Neural cell (in vitro differentiated cells): ENCODE measurements around the gene NECTIN1. TPM values are rescaled to one million over a fixed set of nuclear protein-coding genes. Genes with fewer than 3 reads are reported as not detected.

Experiments
- H2AFZ ChIP-seq: fragments of 200-600, 300-800 bp; sonication (generic), shearing (Covaris generic); 2 replicates; pipeline ENCODE4 v1.6.0; 2014; ENCODE audit warnings: low read depth, mild to moderate bottlenecking, antibody characterized with exemption, low read length, moderate library complexity
- H3F3A ChIP-seq: fragments of 200-600 bp; shearing (Covaris generic); 2 replicates; pipeline ENCODE4 v1.6.1; 2016; ENCODE audit warnings: mild to moderate bottlenecking, moderate library complexity, mixed read lengths, antibody characterized with exemption, low read length; ENCODE audit not compliant: insufficient read depth, poor library complexity, severe bottlenecking
- H3K27ac ChIP-seq: fragments of 200-600, 300-800 bp; sonication (generic), shearing (Covaris generic); 2 replicates; pipeline ENCODE4 v1.5.1; 2014; ENCODE audit warnings: mild to moderate bottlenecking, low read length, moderate library complexity
- H3K27me3 ChIP-seq: fragments of 300-800, 200-600 bp; sonication (generic), shearing (Covaris generic); 2 replicates; pipeline ENCODE4 v1.6.0; 2014; ENCODE audit warnings: mild to moderate bottlenecking, low read depth, low read length, moderate library complexity; ENCODE audit not compliant: insufficient read depth
- H3K36me3 ChIP-seq: fragments of 300-800, 200-600 bp; sonication (generic), shearing (Covaris generic); 2 replicates; pipeline ENCODE4 v1.5.1; 2014; ENCODE audit warnings: mild to moderate bottlenecking, antibody characterized with exemption, low read length, moderate library complexity; ENCODE audit not compliant: insufficient read depth
- H3K4me2 ChIP-seq: fragments of 300-800, 200-600 bp; sonication (generic), shearing (Covaris generic); 2 replicates; pipeline ENCODE4 v1.6.0; 2014; ENCODE audit warnings: mild to moderate bottlenecking, low read length
- H3K4me3 ChIP-seq: fragments of 300-800, 200-600 bp; sonication (generic), shearing (Covaris generic); 2 replicates; pipeline ENCODE4 v1.5.1; 2014; ENCODE audit warnings: mild to moderate bottlenecking, low read length, moderate library complexity
- H3K79me2 ChIP-seq: fragments of 200-600 bp; shearing (Covaris generic); replicated peaks from 2 replicates; pipeline ENCODE4 v1.6.0; 2014; ENCODE audit warnings: mild to moderate bottlenecking, low read length, moderate library complexity; ENCODE audit not compliant: insufficient read depth
- H3K9ac ChIP-seq: fragments of 300-800, 200-600 bp; sonication (generic), shearing (Covaris generic); 2 replicates; pipeline ENCODE4 v1.6.1; 2016; ENCODE audit warnings: mild to moderate bottlenecking, low read length, mixed read lengths
- H3K9me2 ChIP-seq: fragments of 200-600 bp; shearing (Covaris generic); 2 replicates; pipeline ENCODE4 v1.6.1; 2016; ENCODE audit warnings: mild to moderate bottlenecking, low read length, mixed read lengths; ENCODE audit not compliant: insufficient read depth
- H3K9me3 ChIP-seq: fragments of 200-600, 300-800 bp; sonication (generic), shearing (Covaris generic); 2 replicates; pipeline ENCODE4 v1.6.1; 2016; ENCODE audit warnings: mild to moderate bottlenecking, mixed run types, low read length, moderate library complexity, mixed read lengths
- H4K20me1 ChIP-seq: fragments of 200-600 bp; shearing (Covaris generic); 2 replicates; pipeline ENCODE4 v1.6.1; 2016; ENCODE audit warnings: mild to moderate bottlenecking, mixed run types; ENCODE audit not compliant: insufficient read depth
- EP300 ChIP-seq: fragments of 450-650 bp; conservative IDR thresholded peaks from 2 replicates; pipeline ENCODE4 v1.6.1; 2014; ENCODE audit warnings: antibody characterized with exemption, mild to moderate bottlenecking, moderate library complexity; ENCODE audit not compliant: poor library complexity, severe bottlenecking
- EZH2 ChIP-seq: fragments of 200-600, 300-800 bp; shearing (Covaris generic), sonication (generic); IDR thresholded peaks from 2 replicates; pipeline ENCODE4 v1.6.1; 2014; ENCODE audit warnings: antibody characterized with exemption, low read length, borderline replicate concordance, mild to moderate bottlenecking; ENCODE audit not compliant: insufficient read depth, poor library complexity, severe bottlenecking
- MXI1 ChIP-seq: fragments of 450-650 bp; conservative IDR thresholded peaks from 2 replicates; pipeline ENCODE4 v1.6.1; 2014; ENCODE audit warnings: antibody characterized with exemption, mild to moderate bottlenecking; ENCODE audit not compliant: poor library complexity, severe bottlenecking
- POLR2AphosphoS5 ChIP-seq: IDR thresholded peaks from 2 replicates; pipeline ENCODE4 v1.6.1; 2012
- RAD21 ChIP-seq: fragments of 450-650 bp; conservative IDR thresholded peaks from 2 replicates; pipeline ENCODE4 v1.6.1; 2014; ENCODE audit warnings: antibody characterized with exemption, mild to moderate bottlenecking, moderate library complexity
- SMC3 ChIP-seq: fragments of 450-650 bp; conservative IDR thresholded peaks from 2 replicates; pipeline ENCODE4 v1.6.1; 2014; ENCODE audit warnings: antibody characterized with exemption, mild to moderate bottlenecking, moderate library complexity; ENCODE audit not compliant: poor library complexity
- TAF1 ChIP-seq: IDR thresholded peaks from 2 replicates; pipeline ENCODE4 v1.6.1; 2012; ENCODE audit warnings: low read depth
- polyA plus RNA-seq: library from polyadenylated mRNA; depleted of rRNA; stranded (reverse); fragments of >200 nt; gene quantifications from 2 replicates; pipeline ENCODE4 v1.2.3, GENCODE V29; 2014
- TF ChIP-seq, protein P1 (sequence below): fragments of 450-650 bp; IDR thresholded peaks from 2 replicates; pipeline ENCODE4 v1.5.1; 2014; ENCODE audit warnings: antibody characterized with exemption, mild to moderate bottlenecking, moderate library complexity; ENCODE audit not compliant: poor library complexity, severe bottlenecking
- TF ChIP-seq, protein P2 (sequence below): IDR thresholded peaks from 2 replicates; pipeline ENCODE4 v1.6.1; 2012; ENCODE audit warnings: borderline replicate concordance

NECTIN1 gene
- polyA plus RNA-seq, 1 donor from 2014 or later: 5.6 TPM

- Histone ChIP-seq H3K27me3 (no peaks in the 10 kb centered on the region), H4K20me1 (no peaks in the 10 kb centered on the region), H3K9me3 (no peaks in the 10 kb centered on the region), H3K4me2 (no peak overlapping the region), H3K9ac (no peak overlapping the region), H3K9me2 (no peaks in the 10 kb centered on the region), H3K79me2 (peaks cover 5% of the 10 kb centered on the region), H3K36me3 (no peaks in the 10 kb centered on the region), H3K27ac (no peak overlapping the region), H3K4me3 (no peak overlapping the region), H2AFZ (no peak overlapping the region), H3F3A (no peaks in the 10 kb centered on the region)
- TF ChIP-seq EP300 (no peak), TAF1 (no peak), SMC3 (no peak)
- TF ChIP-seq, protein P1, sequence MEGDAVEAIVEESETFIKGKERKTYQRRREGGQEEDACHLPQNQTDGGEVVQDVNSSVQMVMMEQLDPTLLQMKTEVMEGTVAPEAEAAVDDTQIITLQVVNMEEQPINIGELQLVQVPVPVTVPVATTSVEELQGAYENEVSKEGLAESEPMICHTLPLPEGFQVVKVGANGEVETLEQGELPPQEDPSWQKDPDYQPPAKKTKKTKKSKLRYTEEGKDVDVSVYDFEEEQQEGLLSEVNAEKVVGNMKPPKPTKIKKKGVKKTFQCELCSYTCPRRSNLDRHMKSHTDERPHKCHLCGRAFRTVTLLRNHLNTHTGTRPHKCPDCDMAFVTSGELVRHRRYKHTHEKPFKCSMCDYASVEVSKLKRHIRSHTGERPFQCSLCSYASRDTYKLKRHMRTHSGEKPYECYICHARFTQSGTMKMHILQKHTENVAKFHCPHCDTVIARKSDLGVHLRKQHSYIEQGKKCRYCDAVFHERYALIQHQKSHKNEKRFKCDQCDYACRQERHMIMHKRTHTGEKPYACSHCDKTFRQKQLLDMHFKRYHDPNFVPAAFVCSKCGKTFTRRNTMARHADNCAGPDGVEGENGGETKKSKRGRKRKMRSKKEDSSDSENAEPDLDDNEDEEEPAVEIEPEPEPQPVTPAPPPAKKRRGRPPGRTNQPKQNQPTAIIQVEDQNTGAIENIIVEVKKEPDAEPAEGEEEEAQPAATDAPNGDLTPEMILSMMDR: no peak
These were observed 34.7 kb downstream of the NECTIN1 start for GRCh38 chr11:119694334-119694733.

GRCh38 chr11:119693253-119693815 is 35.7 kb downstream of the NECTIN1 start:
- no peak for TF ChIP-seq SMC3
- TF ChIP-seq MXI1: no peak
- no peak for TF ChIP-seq RAD21
- TF ChIP-seq EP300: no peak
- TF ChIP-seq, protein P1: no peak
- TF ChIP-seq POLR2AphosphoS5: no peak
- TF ChIP-seq, protein P2, sequence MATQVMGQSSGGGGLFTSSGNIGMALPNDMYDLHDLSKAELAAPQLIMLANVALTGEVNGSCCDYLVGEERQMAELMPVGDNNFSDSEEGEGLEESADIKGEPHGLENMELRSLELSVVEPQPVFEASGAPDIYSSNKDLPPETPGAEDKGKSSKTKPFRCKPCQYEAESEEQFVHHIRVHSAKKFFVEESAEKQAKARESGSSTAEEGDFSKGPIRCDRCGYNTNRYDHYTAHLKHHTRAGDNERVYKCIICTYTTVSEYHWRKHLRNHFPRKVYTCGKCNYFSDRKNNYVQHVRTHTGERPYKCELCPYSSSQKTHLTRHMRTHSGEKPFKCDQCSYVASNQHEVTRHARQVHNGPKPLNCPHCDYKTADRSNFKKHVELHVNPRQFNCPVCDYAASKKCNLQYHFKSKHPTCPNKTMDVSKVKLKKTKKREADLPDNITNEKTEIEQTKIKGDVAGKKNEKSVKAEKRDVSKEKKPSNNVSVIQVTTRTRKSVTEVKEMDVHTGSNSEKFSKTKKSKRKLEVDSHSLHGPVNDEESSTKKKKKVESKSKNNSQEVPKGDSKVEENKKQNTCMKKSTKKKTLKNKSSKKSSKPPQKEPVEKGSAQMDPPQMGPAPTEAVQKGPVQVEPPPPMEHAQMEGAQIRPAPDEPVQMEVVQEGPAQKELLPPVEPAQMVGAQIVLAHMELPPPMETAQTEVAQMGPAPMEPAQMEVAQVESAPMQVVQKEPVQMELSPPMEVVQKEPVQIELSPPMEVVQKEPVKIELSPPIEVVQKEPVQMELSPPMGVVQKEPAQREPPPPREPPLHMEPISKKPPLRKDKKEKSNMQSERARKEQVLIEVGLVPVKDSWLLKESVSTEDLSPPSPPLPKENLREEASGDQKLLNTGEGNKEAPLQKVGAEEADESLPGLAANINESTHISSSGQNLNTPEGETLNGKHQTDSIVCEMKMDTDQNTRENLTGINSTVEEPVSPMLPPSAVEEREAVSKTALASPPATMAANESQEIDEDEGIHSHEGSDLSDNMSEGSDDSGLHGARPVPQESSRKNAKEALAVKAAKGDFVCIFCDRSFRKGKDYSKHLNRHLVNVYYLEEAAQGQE: no peak
- no peak for TF ChIP-seq TAF1
- TF ChIP-seq EZH2: no peak
- Histone ChIP-seq H3K27ac (no peak overlapping the region), H3K27me3 (no peaks in the 10 kb centered on the region), H3K79me2 (peaks cover 5% of the 10 kb centered on the region), H3F3A (no peaks in the 10 kb centered on the region), H3K9me3 (no peaks in the 10 kb centered on the region), H4K20me1 (no peaks in the 10 kb centered on the region), H3K9ac (no peak overlapping the region), H2AFZ (no peak overlapping the region), H3K4me3 (no peak overlapping the region), H3K4me2 (no peak overlapping the region), H3K36me3 (no peaks in the 10 kb centered on the region), H3K9me2 (no peaks in the 10 kb centered on the region)
